GM10266 (cell line): Measurements from ENCODE around the gene CCL19.

Experiments
- DNase-seq: peaks from one replicate; pipeline ENCODE4 v3.0.0; 2012; ENCODE audit errors: extremely low spot score
- TF ChIP-seq, protein P1 (sequence below): IDR thresholded peaks from 2 replicates; pipeline ENCODE4 v1.5.1; 2012; ENCODE audit warnings: mild to moderate bottlenecking, low read depth; ENCODE audit not compliant: control insufficient read depth, insufficient read depth; ENCODE audit errors: missing control alignments

CCL19 gene

GRCh38 chr9:34719021-34719768 lies 28.1 kb upstream of the CCL19 start:
- TF ChIP-seq, protein P1, sequence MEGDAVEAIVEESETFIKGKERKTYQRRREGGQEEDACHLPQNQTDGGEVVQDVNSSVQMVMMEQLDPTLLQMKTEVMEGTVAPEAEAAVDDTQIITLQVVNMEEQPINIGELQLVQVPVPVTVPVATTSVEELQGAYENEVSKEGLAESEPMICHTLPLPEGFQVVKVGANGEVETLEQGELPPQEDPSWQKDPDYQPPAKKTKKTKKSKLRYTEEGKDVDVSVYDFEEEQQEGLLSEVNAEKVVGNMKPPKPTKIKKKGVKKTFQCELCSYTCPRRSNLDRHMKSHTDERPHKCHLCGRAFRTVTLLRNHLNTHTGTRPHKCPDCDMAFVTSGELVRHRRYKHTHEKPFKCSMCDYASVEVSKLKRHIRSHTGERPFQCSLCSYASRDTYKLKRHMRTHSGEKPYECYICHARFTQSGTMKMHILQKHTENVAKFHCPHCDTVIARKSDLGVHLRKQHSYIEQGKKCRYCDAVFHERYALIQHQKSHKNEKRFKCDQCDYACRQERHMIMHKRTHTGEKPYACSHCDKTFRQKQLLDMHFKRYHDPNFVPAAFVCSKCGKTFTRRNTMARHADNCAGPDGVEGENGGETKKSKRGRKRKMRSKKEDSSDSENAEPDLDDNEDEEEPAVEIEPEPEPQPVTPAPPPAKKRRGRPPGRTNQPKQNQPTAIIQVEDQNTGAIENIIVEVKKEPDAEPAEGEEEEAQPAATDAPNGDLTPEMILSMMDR = no peak
- DNase-seq = no peak

GRCh38 chr9:34717996-34718614 lies 27.0 kb upstream of the CCL19 start:
- no peak for DNase-seq
- TF ChIP-seq, protein P1 = no peak

DNA sequence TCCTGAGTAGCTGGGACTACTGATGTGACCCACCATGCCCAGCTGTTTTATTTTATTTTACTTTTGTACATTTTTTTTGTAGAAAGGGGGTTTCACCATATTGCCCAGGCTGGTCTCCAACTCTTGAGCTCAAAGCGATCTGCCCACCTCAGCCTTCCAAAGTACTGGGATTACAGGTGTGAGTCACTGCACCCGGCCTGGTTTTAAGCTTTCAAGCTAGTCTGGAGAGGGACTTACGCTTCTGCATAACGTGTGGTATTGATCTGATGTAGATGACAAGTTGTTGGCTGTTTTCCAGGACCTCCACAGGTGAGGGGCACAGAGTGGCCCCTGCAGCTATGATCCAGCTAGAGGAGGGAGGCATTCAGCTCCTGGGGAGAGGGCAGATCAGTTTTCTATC lies 25.6 kb upstream of the CCL19 start:
- no peak for DNase-seq
- TF ChIP-seq, protein P1 = no peak

GRCh38 chr9:34715639-34716215 lies 24.7 kb upstream of the CCL19 start:
- DNase-seq = no peak
- TF ChIP-seq, protein P1 = no peak

DNA sequence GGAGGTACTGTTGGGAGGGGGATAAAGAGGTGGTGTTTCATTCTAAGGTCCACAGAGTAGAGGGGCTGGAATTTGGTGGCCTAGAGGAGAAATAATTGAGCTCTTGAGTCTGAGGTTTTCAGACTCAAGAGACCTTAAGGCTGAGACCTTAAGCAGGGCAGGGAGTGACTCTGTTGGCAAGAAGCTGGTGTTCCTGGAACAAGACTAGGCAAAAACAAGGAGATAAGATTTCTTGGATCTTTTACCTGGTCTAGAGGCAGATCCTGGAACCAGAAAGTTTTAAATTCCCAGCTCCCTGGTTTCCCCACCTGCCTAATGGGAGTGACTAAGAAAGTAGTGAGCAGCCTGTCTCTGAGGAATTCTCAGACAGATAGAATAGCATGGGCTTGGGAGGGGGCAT lies 22.9 kb upstream of the CCL19 start:
- TF ChIP-seq, protein P1 = no peak

GRCh38 chr9:34712140-34712539 lies 21.1 kb upstream of the CCL19 start:
- TF ChIP-seq, protein P1 = no peak
- no peak for DNase-seq

More for the DNA sequence above, 22.9 kb upstream of the CCL19 start:
- no peak for DNase-seq

GRCh38 chr9:34710023-34710422 lies 18.9 kb upstream of the CCL19 start, which contains the start of gene CCL21:
Gene CCL21, minus strand, starts transcription at chr9:34710136. Its CDS starts 70 bp downstream, at chr9:34710066.
- DNase-seq = no peak

More at GRCh38 chr9:34710023-34710422, 18.9 kb upstream of the CCL19 start, which contains the start of gene CCL21:
- TF ChIP-seq, protein P1 = no peak
